NCI-H446 treated with DMSO at 0.1 percent for 48 hours (cell line): ENCODE data around the gene AKIRIN2.

Source experiments
- DNase-seq: peaks from one replicate; lab custom pipeline; 2025; lab: John Stamatoyannopoulos, UW

Gene AKIRIN2

GRCh38 chr6:87701676-87702588, at the start of gene AKIRIN2:
Gene AKIRIN2 (minus strand): TSS chr6:87702233. CDS start chr6:87701684, 549 bp downstream.
- peak; percentile 94 for DNase-seq

GRCh38 chr6:87747646-87748045, 45.6 kb upstream of the AKIRIN2 start:
- DNase-seq: no peak

- DNase-seq: no peak
Observed at GRCh38 chr6:87745966-87746721, 44.1 kb upstream of the AKIRIN2 start.

GRCh38 chr6:87743454-87743853, 41.4 kb upstream of the AKIRIN2 start:
- DNase-seq: no peak

- DNase-seq: no peak
Observed at GRCh38 chr6:87742106-87742505, 40.1 kb upstream of the AKIRIN2 start.

GRCh38 chr6:87741001-87741650, 39.1 kb upstream of the AKIRIN2 start:
- no peak for DNase-seq

- DNase-seq: no peak
Observed at GRCh38 chr6:87738744-87739143, 36.7 kb upstream of the AKIRIN2 start.

GRCh38 chr6:87738000-87738399, 36.0 kb upstream of the AKIRIN2 start:
- no peak for DNase-seq

GRCh38 chr6:87736809-87737540, 34.9 kb upstream of the AKIRIN2 start:
- DNase-seq: no peak

- peak; percentile 90 for DNase-seq
Observed at GRCh38 chr6:87731818-87732661, 30.0 kb upstream of the AKIRIN2 start.

GRCh38 chr6:87731080-87731479, 29.0 kb upstream of the AKIRIN2 start:
- no peak for DNase-seq

GRCh38 chr6:87729965-87730719, 28.1 kb upstream of the AKIRIN2 start:
- DNase-seq: peak; percentile 56

GRCh38 chr6:87728706-87729105, 26.7 kb upstream of the AKIRIN2 start:
- DNase-seq: no peak

- no peak for DNase-seq
Observed at GRCh38 chr6:87724983-87725811, 23.2 kb upstream of the AKIRIN2 start.

GRCh38 chr6:87723170-87724078, 21.4 kb upstream of the AKIRIN2 start:
- DNase-seq: peak; percentile 72

GRCh38 chr6:87722540-87723169, 20.6 kb upstream of the AKIRIN2 start:
- no peak for DNase-seq

GRCh38 chr6:87721311-87721710, 19.3 kb upstream of the AKIRIN2 start:
- DNase-seq: no peak
